Fibroblast of skin of right biceps (primary cell): ENCODE measurements around the gene CHST9.
"Not testable (repeated sequence)": the region's sequence is repeated elsewhere in the genome, so short reads cannot be mapped to it uniquely, and the experiment has no call there.

Source experiments
- DNase-seq: peaks from one replicate; pipeline ENCODE4 v3.0.0-alpha.2; 2013

CHST9 gene, protein sequence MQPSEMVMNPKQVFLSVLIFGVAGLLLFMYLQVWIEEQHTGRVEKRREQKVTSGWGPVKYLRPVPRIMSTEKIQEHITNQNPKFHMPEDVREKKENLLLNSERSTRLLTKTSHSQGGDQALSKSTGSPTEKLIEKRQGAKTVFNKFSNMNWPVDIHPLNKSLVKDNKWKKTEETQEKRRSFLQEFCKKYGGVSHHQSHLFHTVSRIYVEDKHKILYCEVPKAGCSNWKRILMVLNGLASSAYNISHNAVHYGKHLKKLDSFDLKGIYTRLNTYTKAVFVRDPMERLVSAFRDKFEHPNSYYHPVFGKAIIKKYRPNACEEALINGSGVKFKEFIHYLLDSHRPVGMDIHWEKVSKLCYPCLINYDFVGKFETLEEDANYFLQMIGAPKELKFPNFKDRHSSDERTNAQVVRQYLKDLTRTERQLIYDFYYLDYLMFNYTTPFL

DNA sequence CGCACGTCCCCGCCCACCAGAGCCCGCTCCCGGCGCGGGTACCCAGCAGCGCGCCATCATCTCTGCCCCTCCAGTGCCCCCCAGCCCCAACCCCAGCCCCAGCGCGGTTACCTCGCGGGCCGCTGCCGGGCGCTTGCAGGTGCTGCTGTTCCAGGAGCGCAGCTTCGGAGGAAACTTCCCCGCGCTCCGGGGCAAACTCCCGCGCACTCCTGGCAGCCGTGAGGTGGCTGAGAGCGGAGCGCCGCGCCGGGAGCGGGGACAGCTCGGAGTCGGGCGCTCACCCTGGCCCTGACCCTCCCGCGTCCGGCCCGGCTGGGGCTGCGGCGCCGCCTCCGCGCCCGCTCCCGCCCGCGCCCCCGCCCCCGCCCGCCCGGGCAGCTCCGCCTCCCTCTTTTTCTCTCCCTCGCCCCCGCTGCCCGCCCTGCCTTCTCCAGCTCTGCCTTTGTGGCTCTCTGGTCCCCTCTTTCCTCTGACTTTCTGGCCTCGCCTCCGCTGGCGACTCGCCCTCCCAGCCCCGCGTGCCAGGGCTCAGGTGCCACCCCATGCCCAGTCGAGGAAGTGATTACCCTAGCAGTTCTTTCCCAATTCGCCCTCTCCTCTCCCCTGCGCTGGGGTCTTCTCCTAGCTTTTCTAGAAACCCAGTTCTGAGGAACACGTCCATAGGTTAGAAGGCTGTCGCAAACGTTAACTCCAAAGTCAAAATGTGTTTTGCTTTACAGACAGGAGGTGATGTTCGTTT, at the start of gene CHST9:
Gene CHST9, minus strand, starts transcription at position 284 of the 739 bp plus-strand sequence. CDS start 42,499 bp downstream, outside the sequence.
- DNase-seq, result no peak

DNA sequence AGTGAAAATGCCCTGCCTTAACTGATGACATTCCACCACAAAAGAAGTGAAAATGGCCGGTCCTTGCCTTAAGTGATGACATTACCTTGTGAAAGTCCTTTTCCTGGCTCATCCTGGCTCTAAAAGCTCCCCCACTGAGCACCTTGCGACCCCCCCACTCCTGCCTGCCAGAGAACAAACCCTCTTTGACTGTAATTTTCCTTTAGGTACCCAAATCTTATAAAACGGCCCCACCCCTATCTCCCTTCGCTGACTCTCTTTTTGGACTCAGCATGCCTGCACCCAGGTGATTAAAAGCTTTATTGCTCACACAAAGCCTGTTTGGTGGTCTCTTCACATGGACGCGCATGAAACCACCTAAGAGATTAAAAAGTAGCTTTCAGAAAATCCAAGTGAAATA, 47.2 kb upstream of the CHST9 start:
- DNase-seq, result not testable (repeated sequence)

GRCh38 chr18:27231671-27232070, 46.6 kb upstream of the CHST9 start:
- not testable (repeated sequence) for DNase-seq

DNA sequence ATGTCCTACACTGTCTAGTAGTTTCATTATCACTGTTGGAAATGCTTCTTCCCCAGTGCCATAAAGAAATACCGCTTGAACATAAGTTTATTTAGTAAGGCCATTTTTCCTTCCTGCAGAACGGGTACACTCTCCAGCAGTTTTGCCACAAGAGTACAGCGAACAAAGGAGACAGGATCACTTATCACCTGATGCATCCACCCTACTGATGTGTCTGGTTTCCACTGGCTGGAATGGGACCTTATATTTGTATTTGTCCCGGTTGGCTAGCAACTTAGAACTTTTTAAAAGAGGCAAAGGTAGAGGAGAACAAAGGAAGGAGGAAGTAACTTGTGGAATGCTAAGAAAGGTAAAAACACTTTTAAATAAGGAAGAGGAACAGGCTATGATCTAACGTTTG, 46.1 kb upstream of the CHST9 start:
- DNase-seq, result not testable (repeated sequence)

DNA sequence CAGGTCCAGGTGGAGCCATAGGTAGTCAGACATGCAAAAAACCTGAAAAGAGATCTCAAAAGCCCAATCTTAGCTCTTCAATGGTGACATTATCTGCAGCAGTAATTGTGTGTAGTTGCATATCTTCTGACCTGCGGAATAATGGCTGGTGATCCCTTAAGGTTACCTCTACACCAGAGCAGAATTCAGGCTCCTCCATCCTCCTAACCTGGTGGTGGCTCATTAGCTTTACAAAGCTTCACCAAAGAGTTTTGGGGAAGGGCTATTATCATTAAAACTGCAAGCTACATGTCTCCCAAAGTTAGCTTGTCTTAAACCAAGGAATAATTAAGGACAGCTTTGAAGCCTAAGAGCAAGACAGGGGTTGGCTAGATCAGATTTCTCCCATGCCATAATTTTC, 42.6 kb upstream of the CHST9 start:
- no peak for DNase-seq

GRCh38 chr18:27226556-27227075, 41.5 kb upstream of the CHST9 start:
- DNase-seq, result no peak

DNA sequence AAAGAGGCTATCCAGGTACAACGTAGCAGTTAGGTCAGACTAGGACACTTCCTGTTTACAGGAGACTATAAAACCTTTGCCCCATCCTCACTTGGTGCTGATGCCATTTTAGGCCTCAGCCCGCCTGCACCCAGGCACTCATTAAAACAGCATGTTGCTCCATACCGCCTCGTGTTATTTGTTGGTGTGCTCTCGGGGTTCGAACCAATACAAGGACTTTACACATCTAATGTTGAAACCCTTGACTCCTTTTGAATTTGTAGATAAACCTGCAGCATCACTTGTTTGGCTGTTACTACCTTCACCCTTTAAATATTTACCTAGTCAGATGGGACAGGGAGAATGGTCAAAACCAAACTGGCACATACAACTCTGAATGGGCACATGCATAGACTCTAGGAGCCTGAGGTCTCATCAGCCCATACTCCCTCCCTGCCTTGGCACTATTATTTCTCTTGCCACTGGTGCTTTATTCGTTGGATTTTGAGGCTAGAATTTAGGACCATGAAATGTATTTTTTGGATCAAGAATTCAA, 40.9 kb upstream of the CHST9 start:
- no peak for DNase-seq

- no peak for DNase-seq
Measured at GRCh38 chr18:27223526-27224291, 38.6 kb upstream of the CHST9 start.

- no peak for DNase-seq
Measured at GRCh38 chr18:27214831-27215230, 29.7 kb upstream of the CHST9 start.

GRCh38 chr18:27213123-27213717, 28.1 kb upstream of the CHST9 start:
- DNase-seq, result no peak

- DNase-seq, result no peak
Measured at GRCh38 chr18:27211569-27211968, 26.5 kb upstream of the CHST9 start.

- DNase-seq, result peak; percentile 1
Measured at GRCh38 chr18:27206411-27206810, 21.3 kb upstream of the CHST9 start.

DNA sequence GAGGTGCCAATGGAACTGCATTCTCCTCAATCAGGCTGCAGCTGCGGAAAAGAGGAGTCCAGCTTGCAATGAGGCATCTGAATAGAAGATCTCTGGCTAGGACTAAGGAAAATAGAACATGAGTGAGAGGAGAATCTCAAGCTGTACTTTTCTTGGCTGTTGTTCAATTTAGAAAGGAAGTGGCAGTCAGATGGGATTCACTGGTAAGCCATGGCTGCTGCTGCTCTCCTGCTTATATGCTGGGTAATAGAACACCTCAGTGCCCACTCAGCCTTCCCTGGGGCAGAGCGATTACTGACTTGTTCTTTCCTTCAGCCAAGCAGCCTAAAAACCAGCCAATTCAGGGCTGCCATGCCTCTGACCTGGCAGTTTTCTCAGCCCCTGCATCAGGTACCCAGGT, 17.6 kb upstream of the CHST9 start:
- no peak for DNase-seq

- DNase-seq, result no peak
Measured at GRCh38 chr18:27198036-27198435, 12.9 kb upstream of the CHST9 start.

- DNase-seq, result no peak
Measured at GRCh38 chr18:27188309-27188708, 3.2 kb upstream of the CHST9 start.

GRCh38 chr18:27185897-27186296, 789 bp upstream of the CHST9 start:
- no peak for DNase-seq

DNA sequence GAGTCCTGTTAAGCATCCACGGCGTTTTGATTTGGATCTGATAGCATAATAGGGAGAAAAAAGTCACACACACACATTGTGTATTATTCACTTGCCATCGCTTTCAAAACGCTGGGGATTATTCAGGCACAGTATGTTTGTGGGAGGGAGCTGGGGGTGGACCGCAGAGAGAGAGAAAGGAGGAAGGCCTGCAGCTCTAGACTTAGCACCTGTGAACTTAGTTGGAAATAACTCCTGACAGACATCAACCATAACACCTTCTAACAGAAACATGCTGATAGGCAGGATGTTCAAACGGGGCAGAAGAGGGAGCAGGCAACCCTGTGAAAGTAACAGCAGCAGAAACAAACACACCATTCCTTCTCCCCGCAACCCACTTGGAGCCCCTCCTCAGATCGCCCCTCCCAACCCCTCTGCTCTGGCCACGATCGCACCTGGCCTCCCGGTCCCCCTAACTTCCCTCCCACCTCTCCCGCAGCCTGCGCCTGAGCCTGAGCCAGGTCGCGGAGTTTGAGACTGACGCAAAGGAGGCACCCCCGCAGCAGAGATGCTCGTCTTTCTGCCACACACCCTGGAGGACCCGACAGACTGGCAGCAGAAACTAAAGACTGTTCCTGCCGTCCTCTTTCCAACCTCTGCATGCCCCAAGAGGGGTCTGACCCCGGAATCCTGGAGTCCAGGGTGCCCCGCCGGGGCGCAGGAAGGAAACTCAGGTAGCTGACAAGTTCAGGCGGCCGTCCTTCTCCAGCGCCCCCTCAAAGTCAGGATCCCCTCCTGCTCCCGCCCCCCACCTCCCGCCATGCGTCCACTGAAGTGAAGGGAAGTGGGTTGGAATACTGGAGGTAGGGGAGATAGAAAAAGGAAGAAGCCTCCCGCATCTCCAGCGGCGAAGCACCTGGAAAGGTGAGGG, 738 bp downstream of the CHST9 start:
- no peak for DNase-seq

DNA sequence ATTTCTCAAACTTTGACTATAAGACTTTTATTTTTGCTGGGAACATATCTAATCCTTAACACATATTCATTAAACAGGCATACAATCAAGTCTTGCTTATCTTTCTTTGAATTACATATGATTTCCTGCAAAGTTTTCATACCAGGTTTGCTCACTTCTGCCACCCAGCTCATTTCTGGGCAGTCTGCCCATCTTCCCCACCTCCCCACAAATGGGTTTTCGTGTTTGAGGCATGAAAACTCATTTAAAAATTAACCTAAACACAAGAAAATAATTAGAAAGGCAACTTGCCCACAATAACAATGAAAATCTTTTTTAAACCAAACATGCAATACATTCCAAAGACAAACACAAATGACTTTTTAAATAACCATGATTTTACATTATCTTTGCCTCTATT, 3.4 kb downstream of the CHST9 start:
- DNase-seq, result no peak

DNA sequence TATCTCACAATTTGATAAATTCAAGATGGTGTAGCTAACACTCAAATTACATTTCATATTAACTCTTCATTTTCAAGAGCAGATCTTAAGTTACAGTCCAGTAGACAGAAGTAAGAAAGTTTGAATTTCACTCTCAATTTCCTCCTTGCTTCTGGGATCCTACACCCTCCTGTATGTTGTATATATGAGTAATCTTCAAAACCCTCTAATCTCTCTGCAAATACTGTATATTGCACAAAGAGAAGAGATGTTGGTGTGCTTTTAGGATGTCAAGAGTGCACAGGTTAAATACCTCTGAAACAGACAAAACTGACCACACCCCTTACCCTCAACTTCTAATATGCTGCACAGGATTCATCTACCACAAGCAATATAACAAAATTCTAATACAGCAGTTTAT, 6.7 kb downstream of the CHST9 start:
- no peak for DNase-seq

GRCh38 chr18:27175914-27176313, 9.2 kb downstream of the CHST9 start:
- DNase-seq, result no peak

DNA sequence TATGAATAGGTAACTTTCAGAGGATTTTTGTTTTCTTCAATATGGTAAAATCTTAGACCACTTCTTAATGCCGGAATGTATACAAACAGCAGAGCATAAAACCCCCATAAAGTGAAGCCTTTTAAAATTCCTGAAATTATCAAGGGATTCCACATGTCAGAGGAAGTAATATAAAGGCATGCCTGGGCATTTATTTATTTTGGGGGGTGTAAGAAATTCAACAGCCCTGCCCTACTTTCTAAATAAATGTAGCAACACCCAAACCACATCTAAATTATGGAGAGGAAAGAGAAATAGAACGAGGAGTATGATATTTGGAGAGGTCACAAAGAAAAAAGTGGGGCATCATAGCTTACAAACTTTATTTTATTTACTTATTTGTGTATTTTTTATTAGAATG, 9.9 kb downstream of the CHST9 start:
- DNase-seq, result no peak
